Type B pancreatic cell (in vitro differentiated cells): ENCODE results near the gene TINCR. TPM values are rescaled to one million over a fixed set of nuclear protein-coding genes. Genes with fewer than 3 reads are reported as not detected.
A peak's percentile ranks its signal among the peaks of the same experiment; 100 is the strongest.
"Not testable (repeated sequence)": the region's sequence is repeated elsewhere in the genome, so short reads cannot be mapped to it uniquely, and the experiment has no call there.

Source experiments
- DNase-seq: peaks from one replicate; pipeline ENCODE4 v3.0.0; 2021; ENCODE audit warnings: mixed read lengths; ENCODE audit not compliant: unreplicated experiment; ENCODE audit errors: extremely low spot score
- H3K27ac Mint-ChIP-seq: 2 replicates; pipeline ENCODE4 v1.8.0; 2021; ENCODE audit warnings: mild to moderate bottlenecking, mixed read lengths
- H3K27me3 Mint-ChIP-seq: 2 replicates; pipeline ENCODE4 v1.8.0; 2021; ENCODE audit warnings: mixed read lengths
- H3K36me3 Mint-ChIP-seq: 2 replicates; pipeline ENCODE4 v1.8.0; 2021; ENCODE audit warnings: mixed read lengths
- H3K4me1 Mint-ChIP-seq: one replicate; pipeline ENCODE4 v1.8.0; 2021; ENCODE audit warnings: mixed read lengths; ENCODE audit not compliant: unreplicated experiment
- H3K4me3 Mint-ChIP-seq: 2 replicates; pipeline ENCODE4 v1.8.0; 2021; ENCODE audit warnings: mild to moderate bottlenecking, mixed read lengths
- H3K9me3 Mint-ChIP-seq: 2 replicates; pipeline ENCODE4 v1.8.0; 2021; ENCODE audit warnings: mixed read lengths
- total RNA-seq: library from RNA; stranded (reverse); gene quantifications from 2 replicates; pipeline ENCODE4 v1.2.1, GENCODE V29; 2021; ENCODE audit warnings: low replicate concordance
- TF ChIP-seq, protein P1 (sequence below): fragments of 200-600 bp; sonication (generic); conservative IDR thresholded peaks from 2 replicates; pipeline ENCODE4 v1.5.0; 2021; ENCODE audit warnings: antibody characterized with exemption, mild to moderate bottlenecking

The TINCR gene
- total RNA-seq, 1 donor from 2014 or later: 9.0 TPM

DNA sequence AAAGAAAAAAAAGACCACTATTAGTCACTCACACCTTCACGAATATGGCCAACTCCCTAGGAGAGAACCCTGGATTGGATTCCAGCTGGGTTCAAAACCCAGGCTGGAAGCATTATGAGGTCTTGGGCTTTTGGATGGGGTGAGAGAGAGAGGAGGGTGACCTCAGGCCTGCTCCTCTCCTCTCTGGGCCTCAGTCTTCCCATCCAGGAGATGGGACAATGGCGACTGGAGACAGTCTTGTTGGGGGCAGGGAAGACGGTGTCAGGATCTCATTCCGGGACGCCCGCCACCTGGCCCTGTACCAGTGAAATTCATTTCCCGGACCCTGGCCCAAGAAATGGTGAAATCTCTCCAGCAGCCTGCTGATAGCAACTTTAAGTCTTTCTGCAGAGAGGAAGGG, 26.3 kb downstream of the TINCR start:
- TF ChIP-seq, protein P1, sequence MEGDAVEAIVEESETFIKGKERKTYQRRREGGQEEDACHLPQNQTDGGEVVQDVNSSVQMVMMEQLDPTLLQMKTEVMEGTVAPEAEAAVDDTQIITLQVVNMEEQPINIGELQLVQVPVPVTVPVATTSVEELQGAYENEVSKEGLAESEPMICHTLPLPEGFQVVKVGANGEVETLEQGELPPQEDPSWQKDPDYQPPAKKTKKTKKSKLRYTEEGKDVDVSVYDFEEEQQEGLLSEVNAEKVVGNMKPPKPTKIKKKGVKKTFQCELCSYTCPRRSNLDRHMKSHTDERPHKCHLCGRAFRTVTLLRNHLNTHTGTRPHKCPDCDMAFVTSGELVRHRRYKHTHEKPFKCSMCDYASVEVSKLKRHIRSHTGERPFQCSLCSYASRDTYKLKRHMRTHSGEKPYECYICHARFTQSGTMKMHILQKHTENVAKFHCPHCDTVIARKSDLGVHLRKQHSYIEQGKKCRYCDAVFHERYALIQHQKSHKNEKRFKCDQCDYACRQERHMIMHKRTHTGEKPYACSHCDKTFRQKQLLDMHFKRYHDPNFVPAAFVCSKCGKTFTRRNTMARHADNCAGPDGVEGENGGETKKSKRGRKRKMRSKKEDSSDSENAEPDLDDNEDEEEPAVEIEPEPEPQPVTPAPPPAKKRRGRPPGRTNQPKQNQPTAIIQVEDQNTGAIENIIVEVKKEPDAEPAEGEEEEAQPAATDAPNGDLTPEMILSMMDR: no peak
- Mint-ChIP-seq H3K4me1 (no peaks in the 10 kb centered on the region), H3K4me3 (no peak overlapping the region), H3K27ac (no peak overlapping the region), H3K36me3 (no peaks in the 10 kb centered on the region), H3K27me3 (peaks cover 3% of the 10 kb centered on the region), H3K9me3 (no peaks in the 10 kb centered on the region)
- DNase-seq: no peak

DNA sequence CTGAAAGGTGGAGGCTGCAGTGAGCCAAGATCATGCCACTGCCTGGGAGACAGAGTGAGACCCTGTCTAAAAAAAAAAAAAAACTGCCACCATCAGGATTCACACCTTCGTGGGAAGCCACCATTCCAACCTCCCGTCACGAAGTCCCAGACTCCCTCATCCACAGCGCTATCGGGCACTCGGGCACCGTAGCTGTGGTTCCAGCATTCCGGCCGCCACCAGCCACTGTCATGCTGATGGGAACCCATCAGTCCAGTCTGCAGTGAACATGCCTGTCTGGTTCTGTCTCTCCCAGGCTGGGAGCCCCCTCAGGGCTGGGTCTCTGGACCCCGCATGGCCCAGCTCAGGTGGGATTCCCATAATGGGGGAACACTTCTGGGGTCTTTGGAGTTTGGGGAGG, 27.5 kb downstream of the TINCR start:
- H3K27me3 Mint-ChIP-seq: peaks cover 4% of the 10 kb centered on the region
- H3K36me3 Mint-ChIP-seq: no peaks in the 10 kb centered on the region
- peaks cover 5% of the 10 kb centered on the region for H3K4me1 Mint-ChIP-seq

GRCh38 chr19:5537870-5538269, 29.9 kb downstream of the TINCR start:
- TF ChIP-seq, protein P1: no peak
- DNase-seq: no peak
- Mint-ChIP-seq H3K27ac (peak overlapping the region; percentile 78), H3K4me1 (peaks cover 5% of the 10 kb centered on the region), H3K27me3 (peaks cover 4% of the 10 kb centered on the region), H3K36me3 (no peaks in the 10 kb centered on the region), H3K4me3 (no peak overlapping the region), H3K9me3 (peaks cover 5% of the 10 kb centered on the region)

More for the DNA sequence above, 27.5 kb downstream of the TINCR start:
- TF ChIP-seq, protein P1: no peak
- Mint-ChIP-seq H3K4me3 (no peak overlapping the region), H3K9me3 (peaks cover under 1% of the 10 kb centered on the region), H3K27ac (no peak overlapping the region)
- no peak for DNase-seq

DNA sequence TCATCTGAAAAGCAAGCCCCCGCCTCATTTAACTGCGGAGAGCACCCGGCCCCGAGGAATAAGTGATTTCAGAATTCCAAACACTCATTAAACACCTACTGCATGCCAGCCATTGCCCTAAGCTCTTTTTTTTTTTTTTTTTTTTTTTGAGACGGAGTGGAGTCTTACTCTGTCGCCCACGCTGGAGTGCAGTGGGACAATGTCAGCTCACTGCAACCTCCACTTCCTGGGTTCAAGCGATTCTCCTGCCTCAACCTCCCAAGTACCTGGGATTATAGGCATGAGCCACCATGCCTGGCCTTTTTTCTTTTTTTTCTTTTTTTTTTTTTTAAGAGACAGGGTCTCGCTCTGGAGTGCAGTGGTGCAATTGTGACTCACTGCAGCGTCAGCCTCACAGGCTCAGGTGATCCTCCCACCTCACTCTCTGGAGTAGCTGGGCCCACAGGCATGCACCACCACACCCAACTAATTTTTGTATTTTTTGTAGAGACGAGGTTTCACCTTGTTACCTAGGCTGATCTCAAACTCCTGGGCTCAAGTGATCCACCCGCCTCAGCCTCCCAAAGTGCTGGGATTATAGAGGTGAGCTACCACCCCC, 30.7 kb downstream of the TINCR start:
- H3K4me1 Mint-ChIP-seq, H3K9me3 Mint-ChIP-seq, H3K27me3 Mint-ChIP-seq, DNase-seq, H3K36me3 Mint-ChIP-seq: not testable (repeated sequence)
- H3K27ac Mint-ChIP-seq: peak overlapping the region; percentile 78
- H3K4me3 Mint-ChIP-seq: peak overlapping the region; percentile 45

- DNase-seq: peak; percentile 78
- TF ChIP-seq, protein P1: no peak
- Mint-ChIP-seq H3K4me1 (peaks cover 5% of the 10 kb centered on the region), H3K27ac (peak overlapping the region; percentile 84), H3K4me3 (peak overlapping the region; percentile 78), H3K9me3 (peaks cover 5% of the 10 kb centered on the region), H3K36me3 (no peaks in the 10 kb centered on the region), H3K27me3 (peaks cover 4% of the 10 kb centered on the region)
These were observed 31.3 kb downstream of the TINCR start for GRCh38 chr19:5536337-5536894.

DNA sequence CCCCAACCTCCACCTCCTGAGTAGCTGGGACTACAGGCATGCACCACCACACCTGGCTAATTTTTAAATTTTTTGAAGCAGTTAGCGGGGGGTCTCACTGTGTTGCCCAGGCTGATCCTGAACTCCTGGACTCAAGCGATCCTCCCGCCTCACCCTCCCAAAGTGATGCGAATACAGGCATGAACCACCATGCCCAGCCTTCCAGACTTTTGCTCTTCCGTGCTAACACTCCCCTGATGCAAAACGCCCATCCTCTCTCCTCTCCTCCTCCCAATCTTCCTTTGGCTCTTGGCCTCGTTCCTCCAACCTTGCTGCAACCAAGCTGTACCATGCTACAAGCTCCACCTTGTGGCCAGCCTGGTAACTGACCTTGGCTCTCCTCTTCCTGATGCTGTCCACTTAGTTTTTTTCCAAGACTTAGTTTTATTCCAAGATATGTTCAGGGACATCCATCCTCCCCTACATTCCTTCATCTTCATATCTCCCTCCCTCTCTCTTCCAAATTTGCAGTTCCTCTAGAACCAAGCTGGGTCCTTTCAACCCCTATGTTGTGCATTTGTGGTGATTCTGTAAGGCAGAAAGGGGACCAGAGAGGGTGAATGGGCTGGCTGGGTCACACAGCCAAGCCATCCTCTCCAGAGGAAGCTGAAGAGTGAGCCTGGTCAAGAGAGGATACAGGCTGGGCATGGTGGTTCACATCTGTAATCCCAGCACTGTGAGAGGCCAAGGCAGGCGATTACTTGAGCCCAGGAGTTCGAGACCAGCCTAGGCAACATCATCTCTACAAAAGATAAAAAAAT, 32.8 kb downstream of the TINCR start:
- Mint-ChIP-seq H3K27ac (no peak overlapping the region), H3K36me3 (no peaks in the 10 kb centered on the region), H3K27me3 (peaks cover 4% of the 10 kb centered on the region), H3K4me3 (no peak overlapping the region), H3K4me1 (peaks cover 5% of the 10 kb centered on the region), H3K9me3 (peaks cover 5% of the 10 kb centered on the region)
- no peak for DNase-seq
- TF ChIP-seq, protein P1: peak; percentile 73
